Measurements from ENCODE around the gene DLGAP1. TPM values are rescaled to one million over a fixed set of nuclear protein-coding genes. Genes with fewer than 3 reads are reported as not detected.

The DLGAP1 gene
- total and polyA plus RNA-seq, 10 donors = 0.11 to 6.0 (median 2.1) TPM

DNA sequence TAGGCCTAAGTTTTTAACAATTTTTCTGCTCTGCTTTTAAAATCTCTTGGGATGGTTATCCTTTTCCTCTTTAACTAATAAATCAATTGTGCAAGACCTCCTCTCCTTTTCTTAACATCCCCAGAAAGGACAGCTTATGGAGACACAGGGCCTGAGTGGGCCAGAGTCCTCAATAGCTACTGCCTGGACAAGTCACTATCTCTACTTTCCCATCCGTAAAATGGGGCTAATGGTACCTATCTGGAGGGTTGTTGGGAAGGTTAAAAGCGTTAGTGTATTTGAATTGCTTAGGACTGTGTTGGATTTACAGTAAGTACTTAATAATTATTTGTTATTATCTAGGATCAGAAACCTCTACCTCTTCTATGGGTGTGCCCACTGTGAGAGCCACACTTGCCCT, 945.1 kb downstream of the DLGAP1 start:
- no peak for DNase-seq
- Histone ChIP-seq H3K9me3 (no peaks in the 10 kb centered on the region), H3K4me3 (no peak overlapping the region), H3K27me3 (replicated peaks in 1 of 7) (no peaks in the 10 kb centered on the region), H3K36me3 (no peaks in the 10 kb centered on the region), H3K27ac (no peak overlapping the region), H3K4me1 (peaks cover 0 to 2% (median 0%) of the 10 kb centered on the region in 6 donors)
- TF ChIP-seq, protein P1, sequence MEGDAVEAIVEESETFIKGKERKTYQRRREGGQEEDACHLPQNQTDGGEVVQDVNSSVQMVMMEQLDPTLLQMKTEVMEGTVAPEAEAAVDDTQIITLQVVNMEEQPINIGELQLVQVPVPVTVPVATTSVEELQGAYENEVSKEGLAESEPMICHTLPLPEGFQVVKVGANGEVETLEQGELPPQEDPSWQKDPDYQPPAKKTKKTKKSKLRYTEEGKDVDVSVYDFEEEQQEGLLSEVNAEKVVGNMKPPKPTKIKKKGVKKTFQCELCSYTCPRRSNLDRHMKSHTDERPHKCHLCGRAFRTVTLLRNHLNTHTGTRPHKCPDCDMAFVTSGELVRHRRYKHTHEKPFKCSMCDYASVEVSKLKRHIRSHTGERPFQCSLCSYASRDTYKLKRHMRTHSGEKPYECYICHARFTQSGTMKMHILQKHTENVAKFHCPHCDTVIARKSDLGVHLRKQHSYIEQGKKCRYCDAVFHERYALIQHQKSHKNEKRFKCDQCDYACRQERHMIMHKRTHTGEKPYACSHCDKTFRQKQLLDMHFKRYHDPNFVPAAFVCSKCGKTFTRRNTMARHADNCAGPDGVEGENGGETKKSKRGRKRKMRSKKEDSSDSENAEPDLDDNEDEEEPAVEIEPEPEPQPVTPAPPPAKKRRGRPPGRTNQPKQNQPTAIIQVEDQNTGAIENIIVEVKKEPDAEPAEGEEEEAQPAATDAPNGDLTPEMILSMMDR (IDR thresholded peaks at IDR 0.05 in 8 of 11, conservative IDR thresholded peaks at IDR 0.05 in 3 of 11) = no peak
- TF ChIP-seq POLR2A (IDR thresholded peaks at IDR 0.05) (no peak), POLR2AphosphoS5 (IDR thresholded peaks at IDR 0.05) (no peak)
- WGBS, 5 donors = 50 to 99% (median 97%) methylated on average over 2 of the region's 2 CpGs
- intact Hi-C loops (cut with DNase I; ENCODE audit: low total_unique reads) = no loop called here

DNA sequence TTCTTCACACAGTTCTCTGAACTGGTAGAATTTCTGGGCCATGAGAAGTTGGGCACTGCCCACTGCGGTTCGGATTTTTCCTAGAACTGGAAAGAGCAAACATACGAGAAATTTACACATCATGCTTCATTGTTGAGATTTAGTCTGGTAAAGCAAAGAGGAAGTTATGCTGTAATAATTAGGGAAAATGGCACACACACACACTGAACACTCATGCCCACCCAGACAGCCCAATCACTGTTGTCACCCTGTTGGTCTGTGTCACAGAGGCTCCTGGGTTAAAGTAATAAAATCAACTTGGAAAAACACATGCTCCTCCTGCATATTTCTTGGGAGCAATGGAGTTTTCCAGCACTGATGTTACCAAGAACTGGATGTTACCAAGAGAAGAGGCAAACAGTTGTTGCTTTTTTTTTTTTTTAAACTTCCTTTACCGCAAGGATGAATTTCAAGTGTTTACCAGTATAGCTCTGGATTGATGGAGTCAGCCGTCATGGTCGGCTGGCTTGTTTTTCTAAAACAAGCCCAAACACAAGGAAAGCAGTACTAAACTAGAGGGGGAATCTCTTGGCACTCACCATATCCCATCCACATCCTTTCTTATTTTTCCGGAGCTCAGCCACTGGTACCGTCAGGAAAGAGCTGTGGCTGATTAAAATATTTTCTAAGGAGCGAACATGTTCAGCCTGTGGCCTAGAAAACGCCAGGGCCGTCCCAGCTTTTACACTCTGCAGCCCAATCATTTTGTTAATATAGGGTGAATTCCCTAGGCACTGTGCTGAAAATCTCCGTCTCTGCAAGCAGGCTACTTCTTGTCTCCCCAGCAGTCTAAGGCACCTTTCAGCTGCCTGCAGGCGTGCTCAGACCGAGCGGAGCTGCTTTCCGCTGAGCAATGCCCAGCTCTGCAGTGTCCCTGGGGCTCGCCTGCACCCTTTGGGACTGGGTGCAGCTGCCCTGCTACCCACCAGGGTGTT, 946.2 kb downstream of the DLGAP1 start:
- WGBS, 5 donors = 70 to 85% (median 72%) methylated on average over 17 of the region's 17 CpGs
- Histone ChIP-seq H3K27ac (peak overlapping the region in 5 of 8 donors; percentile 2 to 68 (median 53)), H3K4me3 (no peak overlapping the region), H3K4me1 (peaks cover 0 to 2% (median 0%) of the 10 kb centered on the region in 6 donors), H3K36me3 (no peaks in the 10 kb centered on the region), H3K9me3 (no peaks in the 10 kb centered on the region), H3K27me3 (replicated peaks in 1 of 7) (no peaks in the 10 kb centered on the region)
- TF ChIP-seq, protein P1 (IDR thresholded peaks at IDR 0.05 in 8 of 11, conservative IDR thresholded peaks at IDR 0.05 in 3 of 11) = no peak
- TF ChIP-seq POLR2A (IDR thresholded peaks at IDR 0.05) (no peak), POLR2AphosphoS5 (IDR thresholded peaks at IDR 0.05) (no peak)
- DNase-seq = no peak
- intact Hi-C loops (cut with DNase I; ENCODE audit: low total_unique reads) = no loop called here

DNA sequence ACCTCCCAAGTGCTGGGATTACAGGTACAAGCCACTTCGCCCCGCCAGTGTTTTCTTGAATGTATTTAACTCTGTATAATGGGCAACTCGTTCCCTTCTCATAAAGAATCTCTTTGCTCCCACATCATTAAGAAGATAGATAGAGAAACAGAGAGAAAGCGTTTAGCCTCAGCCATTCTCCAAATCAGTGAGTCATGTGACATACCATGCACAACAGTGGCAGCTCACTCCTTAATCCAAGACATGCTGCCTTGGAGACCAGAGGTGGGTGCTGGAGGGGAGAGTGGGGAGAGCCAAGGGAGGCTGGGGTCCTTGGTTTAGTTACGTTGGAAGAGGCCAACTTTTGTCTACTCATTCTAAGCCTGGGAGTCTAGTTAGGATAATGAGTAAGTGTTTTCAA, 950.5 kb downstream of the DLGAP1 start:
- Histone ChIP-seq H3K9me3 (no peaks in the 10 kb centered on the region), H3K4me1 (peaks cover 0 to 10% (median 6%) of the 10 kb centered on the region in 6 donors), H3K27me3 (replicated peaks in 1 of 7) (peaks cover 0 to 20% (median 3%) of the 10 kb centered on the region in 7 donors), H3K36me3 (no peaks in the 10 kb centered on the region), H3K4me3 (no peak overlapping the region), H3K27ac (no peak overlapping the region)
- WGBS, 5 donors = 76 to 87% (median 80%) methylated on average over 5 of the region's 5 CpGs
- no peak for DNase-seq
- TF ChIP-seq POLR2A (IDR thresholded peaks at IDR 0.05) (no peak), POLR2AphosphoS5 (IDR thresholded peaks at IDR 0.05) (no peak)
- TF ChIP-seq, protein P1 (IDR thresholded peaks at IDR 0.05 in 8 of 11, conservative IDR thresholded peaks at IDR 0.05 in 3 of 11) = no peak
- intact Hi-C loops (cut with DNase I; ENCODE audit: low total_unique reads) = no loop called here

DNA sequence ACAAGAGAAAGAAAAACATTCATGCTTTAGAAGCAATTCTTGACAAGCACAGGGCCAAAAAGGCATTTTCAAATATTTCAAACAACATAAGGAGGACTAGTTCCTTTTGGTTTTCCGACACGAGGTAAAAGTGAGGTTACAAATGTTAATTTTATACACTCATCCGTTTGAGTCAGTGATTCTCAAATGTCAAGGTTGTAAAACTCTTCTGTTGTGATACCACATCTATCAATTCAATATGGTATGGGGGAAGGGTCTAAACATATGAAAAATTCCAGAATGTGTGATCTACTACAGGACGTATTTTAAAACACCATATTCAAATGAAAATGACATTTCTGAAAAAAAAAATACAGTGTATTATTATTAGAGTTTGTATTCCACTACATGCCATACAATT, 952.5 kb downstream of the DLGAP1 start:
- DNase-seq = no peak
- Histone ChIP-seq H3K9me3 (no peaks in the 10 kb centered on the region), H3K27me3 (replicated peaks in 1 of 7) (peaks cover 0 to 36% (median 7%) of the 10 kb centered on the region in 7 donors), H3K4me1 (peaks cover 0 to 23% (median 17%) of the 10 kb centered on the region in 6 donors), H3K36me3 (no peaks in the 10 kb centered on the region), H3K27ac (no peak overlapping the region), H3K4me3 (no peak overlapping the region)
- WGBS, 5 donors = 59 to 75% (median 72%) methylated on average over 4 of the region's 4 CpGs
- intact Hi-C loops (cut with DNase I; ENCODE audit: low total_unique reads) = no loop called here
- TF ChIP-seq POLR2AphosphoS5 (IDR thresholded peaks at IDR 0.05) (no peak), POLR2A (IDR thresholded peaks at IDR 0.05) (no peak)
- TF ChIP-seq, protein P1 (IDR thresholded peaks at IDR 0.05 in 8 of 11, conservative IDR thresholded peaks at IDR 0.05 in 3 of 11) = no peak

Data from spleen (tissue), 11 donors.